ENCODE results near the gene SBF2.

- TF ChIP-seq ZNF256 (CRISPR knock-in tag; conservative IDR thresholded peaks at IDR 0.05) (no peak), ZNF121 (CRISPR knock-in tag; IDR thresholded peaks at IDR 0.05) (no peak), CTCF (CRISPR knock-in tag; IDR thresholded peaks at IDR 0.05) (no peak), ZBTB20 (CRISPR knock-in tag; IDR thresholded peaks at IDR 0.05; ENCODE audit: borderline replicate concordance, low read depth) (no peak)
Observed at GRCh38 chr11:9956483-9956882, 337.5 kb downstream of the SBF2 start.
